NCI-H510A (cell line): Measurements from ENCODE around the gene ADAMTS17.

Source experiments
- DNase-seq: peaks from one replicate; lab custom pipeline; 2025; lab: John Stamatoyannopoulos, UW

ADAMTS17 gene

DNA sequence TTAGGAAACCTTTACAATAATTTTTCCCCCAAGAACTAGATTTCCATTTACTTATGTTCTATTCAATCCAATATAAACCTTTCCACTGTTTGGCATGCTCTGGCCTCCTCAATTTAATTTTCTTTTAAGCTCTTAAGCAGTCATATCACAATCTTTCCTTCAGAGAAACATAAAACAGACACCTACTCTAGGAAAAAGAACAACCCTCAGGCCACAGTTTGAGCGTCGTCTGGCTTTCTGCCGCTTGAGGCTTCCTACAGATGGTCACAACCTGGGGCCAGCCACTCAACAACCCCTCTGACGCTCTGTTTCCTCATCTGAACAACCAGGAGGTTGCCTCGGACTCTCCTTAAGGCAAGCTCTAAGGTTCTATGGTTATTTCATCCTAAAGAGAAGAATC, 143.3 kb downstream of the ADAMTS17 start:
- no peak for DNase-seq

DNA sequence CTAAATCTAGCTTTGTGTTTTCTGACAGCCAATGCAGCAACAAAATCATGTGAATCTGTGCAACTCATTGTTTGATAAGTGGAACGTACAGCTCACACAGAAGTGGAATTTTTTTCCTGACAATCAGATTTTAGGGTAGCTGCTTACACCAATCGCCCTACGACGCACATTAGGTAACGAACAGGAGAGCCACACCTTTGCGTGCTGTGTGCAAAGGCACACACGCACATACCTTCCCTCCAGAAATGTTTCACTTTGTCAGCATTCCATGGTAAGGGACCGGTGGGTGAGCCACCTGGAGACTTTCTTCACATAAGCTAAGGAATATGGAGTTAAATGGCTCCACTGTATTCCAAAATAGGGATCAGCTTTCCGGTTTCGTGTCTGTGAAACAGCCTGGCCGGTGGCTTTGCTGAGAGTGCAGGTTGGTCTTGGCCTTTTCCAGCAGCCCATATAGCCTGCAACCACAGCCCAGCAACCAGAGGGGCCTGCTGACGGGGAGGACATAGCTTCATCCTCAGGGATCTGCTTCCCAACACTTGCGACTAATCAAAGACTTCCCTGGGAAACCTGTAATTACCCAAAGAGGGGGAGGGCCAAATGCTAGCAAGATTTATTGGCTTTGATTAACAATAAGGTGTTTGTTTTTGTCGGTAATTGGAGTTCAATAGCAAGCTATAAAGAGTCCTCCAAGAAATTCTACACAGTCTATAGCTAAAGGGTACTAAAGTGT, 145.3 kb downstream of the ADAMTS17 start:
- DNase-seq: no peak

DNA sequence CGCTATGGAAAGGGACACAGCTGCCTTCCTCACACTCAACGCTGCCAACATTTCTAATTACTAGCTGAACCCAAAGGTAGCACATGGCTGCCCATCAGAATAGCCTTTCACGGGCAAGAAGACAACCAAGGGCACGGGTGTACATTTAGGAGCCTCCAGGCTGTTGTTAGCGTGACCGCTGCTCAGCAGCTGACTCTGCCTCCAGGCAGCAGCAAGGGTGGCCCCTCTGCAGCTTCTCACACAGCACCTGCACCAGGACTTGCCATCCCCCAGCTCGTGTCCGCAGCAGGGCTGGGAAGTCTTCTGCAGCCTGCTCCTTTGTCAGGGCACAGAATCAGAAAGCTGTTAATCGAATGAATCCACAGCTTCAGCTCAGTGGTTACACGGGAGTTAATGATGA, 146.8 kb downstream of the ADAMTS17 start:
- DNase-seq: no peak

DNA sequence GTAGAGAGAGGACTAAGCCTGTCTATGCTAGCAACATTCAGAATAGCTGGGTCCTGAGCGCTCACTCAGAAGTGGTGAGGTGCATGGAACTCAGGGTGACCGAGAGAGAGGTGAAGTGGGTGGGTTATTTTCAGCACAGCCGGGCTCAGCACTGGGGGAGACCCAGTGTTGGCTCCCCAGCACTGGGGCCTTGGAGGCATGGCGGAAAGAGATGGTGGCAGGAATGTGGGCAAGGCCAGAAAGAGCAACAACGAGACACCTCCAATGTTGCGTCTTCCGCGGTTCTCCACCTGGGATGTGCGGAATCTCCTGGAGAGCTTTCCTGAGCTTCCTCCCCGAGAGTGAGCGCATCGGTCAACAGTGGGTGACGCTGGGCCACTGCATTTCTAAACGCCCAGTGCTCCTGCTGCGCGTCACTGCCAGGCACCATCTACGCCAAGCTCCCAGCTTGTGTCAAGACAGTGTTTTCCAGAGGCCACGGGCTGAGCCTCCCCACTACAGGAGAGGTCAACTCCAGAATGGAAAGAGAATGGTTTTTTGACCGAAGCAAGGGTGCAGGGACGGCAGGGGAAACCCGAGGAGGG, 148.4 kb downstream of the ADAMTS17 start:
- DNase-seq: no peak

DNA sequence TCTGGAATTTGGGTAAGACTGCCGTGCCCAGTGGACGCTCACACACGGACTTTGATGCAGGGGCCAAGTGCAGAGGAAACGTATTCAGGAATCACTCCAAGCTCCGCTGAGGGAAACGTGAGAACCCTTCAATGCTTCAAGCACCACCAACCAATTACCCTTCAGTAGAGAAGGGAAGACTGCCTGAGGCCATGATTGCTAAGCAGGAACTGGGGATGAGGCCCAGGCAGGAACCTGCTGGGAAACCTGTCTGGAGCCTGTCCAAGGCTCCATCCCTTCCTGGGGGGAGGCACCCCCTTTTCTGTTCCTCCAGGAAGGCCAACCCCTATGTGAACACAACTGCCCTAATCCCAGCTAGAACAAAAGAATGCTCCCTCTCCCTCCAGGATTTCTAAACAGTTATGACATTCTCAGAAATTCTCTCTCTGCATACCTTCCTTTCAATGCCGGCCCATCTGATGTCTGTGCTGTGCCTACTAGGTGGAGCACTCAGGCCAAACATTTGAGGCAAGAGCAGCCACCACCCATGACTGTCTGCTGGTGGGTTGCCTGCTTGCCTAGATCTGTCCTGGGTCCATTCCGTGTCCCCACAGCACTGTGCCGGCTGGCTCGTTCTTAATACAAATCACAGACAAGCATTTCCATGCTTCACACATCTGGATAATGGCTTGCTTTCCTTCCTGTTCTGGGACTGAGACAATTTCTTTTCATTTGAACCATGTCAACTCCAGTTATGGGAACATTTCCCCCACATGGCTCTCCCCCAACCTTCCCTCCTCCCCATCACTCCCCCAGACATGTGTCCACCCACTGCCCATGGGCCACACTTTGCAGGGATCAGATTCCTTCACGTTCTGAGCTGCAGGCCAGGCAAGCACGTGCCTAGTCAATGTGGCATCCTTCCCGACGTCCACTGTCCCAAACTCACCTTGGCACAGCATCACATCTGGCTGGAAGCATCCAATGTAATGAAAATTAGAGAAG, 149.4 kb downstream of the ADAMTS17 start:
- DNase-seq: no peak

DNA sequence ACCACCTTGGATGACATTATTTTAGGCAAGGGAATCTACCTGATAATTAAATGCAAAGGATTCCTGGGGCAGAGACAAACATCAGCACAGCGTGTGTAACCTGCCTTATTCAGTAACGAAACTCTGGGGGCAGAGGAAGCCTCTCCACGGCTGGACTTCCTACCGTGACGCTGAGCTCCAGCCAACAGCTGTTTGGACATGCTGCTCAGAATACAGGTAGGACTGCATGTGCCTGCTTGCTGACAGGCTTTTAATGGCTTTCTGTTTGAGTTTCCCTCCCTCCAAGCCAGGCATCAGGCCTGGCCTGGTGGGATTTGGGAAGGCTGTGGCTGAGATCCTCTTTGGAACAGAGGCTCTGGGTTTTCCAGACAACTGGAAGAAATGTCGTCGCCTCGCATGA, 150.6 kb downstream of the ADAMTS17 start:
- DNase-seq: no peak

DNA sequence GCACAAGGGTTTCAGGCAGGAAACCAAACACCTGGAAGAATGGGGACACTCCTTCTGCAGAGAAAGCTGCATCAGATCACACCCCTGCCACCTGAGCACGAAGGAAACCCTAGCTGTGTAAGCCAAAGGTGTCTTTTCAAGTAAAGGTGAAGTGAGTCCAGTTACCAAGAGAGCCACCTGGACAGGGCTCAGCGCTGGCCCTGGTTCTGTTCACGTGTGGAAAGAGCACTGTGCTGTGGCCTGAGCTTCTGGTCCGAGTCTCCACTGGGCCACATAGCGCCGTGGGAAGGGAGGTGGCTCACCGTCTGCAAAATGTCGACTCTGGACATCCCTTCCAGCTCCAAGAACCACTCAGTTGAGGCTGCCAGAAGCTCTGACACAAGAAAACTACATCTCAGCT, 151.1 kb downstream of the ADAMTS17 start:
- no peak for DNase-seq

DNA sequence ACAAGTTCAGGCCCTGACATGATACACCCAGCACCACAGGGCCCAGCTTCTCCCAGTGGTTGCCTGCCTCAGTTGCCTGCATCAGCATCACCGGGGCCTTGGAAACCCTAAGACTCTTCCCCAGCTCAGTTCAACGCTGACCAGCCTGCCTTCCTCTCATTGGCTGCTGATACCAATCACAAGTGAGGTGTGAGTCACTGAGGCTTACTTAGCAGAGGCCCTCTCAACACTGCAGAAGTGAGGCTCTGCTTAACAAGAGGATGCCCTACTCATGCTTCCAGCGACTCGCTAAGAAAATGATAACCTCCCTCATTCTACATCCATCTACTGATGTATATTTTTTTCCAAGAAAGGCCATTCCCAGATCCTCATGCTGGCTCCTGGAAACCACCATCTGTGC, 151.9 kb downstream of the ADAMTS17 start:
- no peak for DNase-seq

DNA sequence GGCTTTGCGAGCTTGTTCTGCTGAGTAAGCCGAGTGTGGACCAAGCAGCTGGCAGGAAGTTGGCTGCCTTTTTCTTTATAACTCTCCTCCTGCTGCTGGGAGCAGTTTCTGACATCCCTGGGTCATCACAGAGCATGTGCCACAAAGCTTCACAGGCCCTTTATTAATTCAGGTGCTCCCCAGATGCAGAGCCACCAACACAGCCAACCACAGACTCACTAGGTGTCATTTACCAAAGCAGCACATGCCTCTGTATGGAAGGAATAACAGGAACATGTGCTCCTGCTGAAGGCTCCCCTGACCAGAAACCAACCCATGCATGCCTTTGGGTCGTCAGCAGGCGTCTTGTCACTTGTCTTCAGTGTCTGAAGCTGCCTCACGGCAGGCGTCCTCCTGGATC, 152.5 kb downstream of the ADAMTS17 start:
- DNase-seq: no peak

DNA sequence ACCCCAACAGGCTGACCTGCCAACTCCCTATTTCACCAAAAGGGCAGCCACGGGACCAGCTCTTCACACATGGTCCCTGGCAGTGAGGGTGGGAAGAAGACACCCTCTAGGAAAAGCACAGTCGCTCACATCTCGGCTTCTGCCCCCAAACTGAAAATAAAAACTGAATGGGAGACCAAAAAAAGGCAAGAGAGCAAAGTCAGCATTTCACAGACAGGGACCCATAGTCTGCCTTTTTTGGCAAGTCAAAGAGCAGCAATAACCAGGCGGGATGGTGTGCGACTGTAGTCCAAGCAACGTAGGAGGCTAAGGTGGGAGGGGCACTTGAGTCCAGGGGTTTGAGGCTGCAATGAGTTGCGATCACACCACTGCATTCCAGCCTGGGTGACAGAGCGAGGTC, 154.1 kb downstream of the ADAMTS17 start:
- DNase-seq: no peak

DNA sequence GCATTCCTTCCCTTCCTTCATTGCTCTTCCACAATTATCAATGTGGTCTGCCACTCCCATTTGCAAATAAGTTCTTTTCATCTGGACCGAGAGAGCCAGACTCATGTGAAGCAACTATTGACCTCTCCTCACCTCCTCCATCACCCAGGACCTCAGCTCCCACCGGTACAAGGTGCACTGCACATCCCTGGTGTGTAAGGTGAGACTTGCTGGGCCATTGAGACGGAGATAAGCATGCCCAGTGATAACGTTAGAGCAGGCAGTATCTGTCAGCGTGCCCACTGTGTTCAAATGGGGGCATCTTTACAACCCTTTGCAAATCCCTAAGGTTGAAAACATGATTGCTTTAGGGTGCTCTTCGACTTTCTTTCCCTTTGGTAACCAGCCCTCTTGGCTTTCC, 154.8 kb downstream of the ADAMTS17 start:
- no peak for DNase-seq

DNA sequence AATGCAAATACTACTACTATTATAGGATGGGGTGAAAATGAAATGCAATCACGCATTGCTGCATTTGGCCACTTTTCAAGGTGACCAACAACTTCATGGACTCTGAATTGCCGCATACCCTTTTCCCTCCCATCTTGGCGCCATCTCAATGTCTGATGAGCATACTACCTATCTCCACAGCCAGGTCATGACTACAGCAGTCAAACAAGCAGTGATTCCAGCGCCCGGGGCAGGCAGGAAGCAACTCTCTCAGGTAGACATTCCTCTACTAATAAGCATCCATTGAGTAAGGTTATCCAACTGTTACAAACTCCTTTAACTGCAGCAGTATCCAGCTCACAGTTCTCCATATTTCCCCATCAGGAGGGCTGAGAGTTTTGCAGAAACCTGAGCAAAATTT, 155.4 kb downstream of the ADAMTS17 start:
- DNase-seq: no peak

DNA sequence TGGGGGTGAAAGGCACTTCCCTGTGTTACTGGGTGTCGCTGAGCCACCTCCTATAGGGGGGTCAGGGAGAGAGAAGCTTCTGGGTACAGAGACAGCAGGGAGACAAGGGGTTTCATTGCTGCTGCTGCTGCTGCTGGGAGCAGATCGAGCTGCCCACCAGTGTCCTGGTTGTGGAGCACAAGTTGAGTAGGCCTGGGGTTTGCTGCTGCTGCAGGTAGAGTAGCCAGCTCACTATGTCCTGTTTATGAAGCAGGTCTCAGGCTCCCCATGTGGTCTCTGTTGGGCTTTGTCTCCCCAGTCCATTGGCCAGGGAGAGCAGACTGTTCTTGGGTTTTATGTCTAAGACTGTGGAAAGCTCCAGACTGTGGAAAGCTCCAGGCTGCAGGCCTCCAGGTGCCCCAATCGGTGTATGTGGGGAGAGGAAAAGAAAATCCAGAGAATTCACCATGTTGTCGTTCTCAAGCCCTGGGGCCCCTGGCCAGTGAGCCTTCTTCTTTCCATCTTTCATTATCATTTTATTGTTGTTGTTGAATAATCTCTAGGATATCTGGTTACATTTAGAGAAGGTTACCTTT, 157.8 kb downstream of the ADAMTS17 start:
- DNase-seq: no peak

DNA sequence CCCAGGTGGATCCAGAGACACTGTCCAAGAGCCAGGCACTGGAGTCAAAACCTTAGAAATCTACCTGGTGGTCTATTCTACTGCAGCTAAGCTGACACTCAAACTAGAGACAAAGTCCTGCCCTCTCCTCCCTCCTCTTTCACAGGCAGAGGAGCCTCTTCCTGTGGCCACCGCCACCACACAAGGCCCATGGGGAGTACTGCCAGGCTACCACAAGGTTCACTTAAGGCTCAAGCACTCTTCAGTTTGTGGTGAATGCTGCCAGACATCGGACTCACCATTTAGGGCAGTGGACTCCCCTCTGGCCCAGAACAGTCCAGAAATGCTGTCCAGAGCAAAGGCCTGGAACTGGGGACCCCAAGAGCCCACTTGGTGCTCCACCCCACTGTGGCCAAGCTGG, 160.9 kb downstream of the ADAMTS17 start:
- DNase-seq: no peak

DNA sequence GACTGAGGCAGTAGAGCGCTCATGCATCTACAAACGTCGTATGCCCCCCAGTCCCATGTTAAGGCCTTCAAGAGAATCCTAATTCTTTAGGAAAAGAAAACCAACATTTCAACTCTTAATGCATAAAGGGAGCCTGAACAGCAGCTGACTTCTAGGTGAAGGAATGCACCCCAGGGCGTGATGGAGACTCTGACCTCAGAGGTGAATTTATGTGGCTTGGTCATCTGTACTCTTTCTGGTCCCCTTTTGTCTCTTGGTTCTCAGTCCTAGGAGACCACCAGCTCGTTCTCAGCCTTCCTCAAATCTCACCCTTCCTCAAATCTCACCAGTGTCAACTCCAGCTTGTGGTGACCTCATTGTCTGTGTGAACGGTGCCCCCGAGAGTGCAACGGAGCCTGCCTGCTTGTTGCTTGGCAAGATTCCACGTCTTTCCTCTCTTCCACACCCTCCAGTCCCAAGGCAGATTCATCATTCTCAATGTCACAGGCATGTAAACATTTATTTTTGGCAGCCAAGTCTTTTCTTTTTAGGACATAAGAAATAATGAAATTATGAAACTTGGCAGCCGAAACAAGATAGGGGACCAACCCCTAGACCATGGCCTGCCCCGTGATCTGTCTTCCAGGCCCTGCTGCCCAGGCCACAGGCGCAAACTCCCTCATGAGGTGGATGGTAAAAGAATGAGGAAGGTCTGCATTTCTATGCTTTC, 166.2 kb downstream of the ADAMTS17 start:
- no peak for DNase-seq

DNA sequence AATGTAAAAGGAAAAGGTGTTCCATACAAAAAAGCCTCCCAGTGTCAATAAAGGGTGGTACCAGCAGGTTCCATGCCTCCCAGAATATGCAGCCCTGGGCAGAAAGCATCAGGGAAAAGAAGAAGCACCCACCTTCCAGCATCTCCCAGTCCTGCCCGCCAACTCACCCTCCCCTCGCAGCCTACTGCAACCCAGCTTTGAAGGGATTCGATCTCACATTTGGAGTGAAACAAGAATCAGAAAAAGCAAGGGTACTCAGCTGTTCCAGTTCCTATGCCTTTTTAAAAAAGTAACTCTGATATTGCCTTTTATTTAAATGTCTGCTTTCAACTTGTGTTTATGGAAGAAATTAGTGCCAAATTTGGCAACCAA, 166.9 kb downstream of the ADAMTS17 start:
- no peak for DNase-seq

DNA sequence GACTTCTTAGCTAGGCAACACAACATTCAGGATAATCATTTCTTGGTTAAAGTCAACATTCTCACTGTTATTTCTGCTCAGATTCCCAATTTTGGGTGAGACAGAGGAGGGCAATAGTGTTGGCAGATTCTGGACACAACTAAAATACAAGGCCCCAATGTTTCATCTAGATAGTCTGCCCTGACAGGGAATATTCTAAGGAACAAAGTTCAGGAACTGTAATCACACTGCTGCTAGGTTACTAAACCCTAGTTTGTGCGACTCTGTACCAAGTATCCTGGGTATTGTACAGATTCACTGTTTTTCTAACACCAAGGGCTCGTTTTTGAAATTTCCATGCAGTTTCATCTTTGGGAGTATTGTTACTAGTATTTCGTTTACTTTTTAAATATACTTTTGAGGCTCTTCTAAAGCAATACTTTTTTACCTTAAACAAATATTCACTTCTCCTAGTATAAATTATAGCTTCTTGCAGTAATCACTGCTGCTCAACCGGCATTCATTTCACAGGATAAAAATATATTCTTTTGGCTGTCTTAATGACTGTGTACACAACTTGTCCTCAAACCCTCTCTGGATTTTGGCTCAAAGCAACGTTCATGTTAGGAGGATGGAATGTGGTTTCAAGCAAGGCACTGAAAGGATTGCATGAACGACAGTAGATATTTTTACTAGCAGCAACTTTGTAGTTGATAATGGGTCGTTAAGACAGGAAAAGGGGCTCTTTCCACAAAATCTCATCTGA, 167.4 kb downstream of the ADAMTS17 start:
- no peak for DNase-seq

DNA sequence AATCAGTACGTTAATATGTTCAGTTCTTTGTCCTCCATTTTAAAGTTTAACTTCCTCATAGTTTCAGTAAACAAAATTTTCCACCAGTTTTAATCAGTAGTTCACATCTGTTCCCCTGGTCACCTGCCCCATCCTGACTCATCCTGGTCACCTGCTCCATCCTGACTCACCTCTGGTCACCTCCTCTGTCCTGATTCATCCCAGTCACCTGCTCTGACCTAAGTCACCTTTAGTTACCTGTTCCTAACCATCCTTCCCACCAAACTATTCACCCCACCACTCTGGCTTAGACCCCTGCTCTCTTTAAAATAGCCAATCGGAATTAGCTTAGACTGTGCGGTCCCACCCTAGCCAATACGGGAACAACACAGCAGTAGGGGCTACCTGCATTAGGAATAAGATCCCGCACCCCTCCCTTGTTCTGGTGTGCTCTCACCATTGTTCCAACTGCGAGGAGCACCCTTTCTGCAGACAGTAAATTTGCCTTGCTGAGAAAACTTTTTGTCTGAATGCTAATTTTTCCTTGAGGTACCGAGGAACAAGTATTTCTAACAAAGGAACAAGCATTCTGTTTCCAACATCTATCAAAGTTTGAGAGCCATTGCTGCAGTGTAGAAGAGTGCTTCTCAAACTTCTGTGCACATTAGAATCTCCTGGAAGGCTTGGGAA, 169.3 kb downstream of the ADAMTS17 start:
- DNase-seq: no peak

DNA sequence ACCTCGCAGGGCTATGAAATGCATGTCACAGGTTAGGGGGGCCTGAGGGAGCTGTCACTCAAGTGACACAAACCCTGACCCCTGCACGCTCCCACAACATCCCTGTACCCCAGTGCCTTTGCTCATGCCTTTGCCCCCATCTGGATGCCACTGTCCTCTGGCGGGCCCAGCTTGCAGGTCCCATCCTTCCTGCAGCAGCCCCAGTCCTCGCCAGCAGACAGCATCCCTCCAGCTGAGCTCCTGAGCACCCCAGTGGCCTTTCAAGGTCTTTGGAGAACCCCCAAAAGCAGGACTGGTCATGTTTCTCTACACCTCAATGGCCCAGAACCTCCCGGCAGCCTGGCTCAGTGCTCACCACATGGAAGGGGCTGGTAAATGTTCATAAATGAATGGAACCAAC, 170.4 kb downstream of the ADAMTS17 start:
- DNase-seq: no peak

DNA sequence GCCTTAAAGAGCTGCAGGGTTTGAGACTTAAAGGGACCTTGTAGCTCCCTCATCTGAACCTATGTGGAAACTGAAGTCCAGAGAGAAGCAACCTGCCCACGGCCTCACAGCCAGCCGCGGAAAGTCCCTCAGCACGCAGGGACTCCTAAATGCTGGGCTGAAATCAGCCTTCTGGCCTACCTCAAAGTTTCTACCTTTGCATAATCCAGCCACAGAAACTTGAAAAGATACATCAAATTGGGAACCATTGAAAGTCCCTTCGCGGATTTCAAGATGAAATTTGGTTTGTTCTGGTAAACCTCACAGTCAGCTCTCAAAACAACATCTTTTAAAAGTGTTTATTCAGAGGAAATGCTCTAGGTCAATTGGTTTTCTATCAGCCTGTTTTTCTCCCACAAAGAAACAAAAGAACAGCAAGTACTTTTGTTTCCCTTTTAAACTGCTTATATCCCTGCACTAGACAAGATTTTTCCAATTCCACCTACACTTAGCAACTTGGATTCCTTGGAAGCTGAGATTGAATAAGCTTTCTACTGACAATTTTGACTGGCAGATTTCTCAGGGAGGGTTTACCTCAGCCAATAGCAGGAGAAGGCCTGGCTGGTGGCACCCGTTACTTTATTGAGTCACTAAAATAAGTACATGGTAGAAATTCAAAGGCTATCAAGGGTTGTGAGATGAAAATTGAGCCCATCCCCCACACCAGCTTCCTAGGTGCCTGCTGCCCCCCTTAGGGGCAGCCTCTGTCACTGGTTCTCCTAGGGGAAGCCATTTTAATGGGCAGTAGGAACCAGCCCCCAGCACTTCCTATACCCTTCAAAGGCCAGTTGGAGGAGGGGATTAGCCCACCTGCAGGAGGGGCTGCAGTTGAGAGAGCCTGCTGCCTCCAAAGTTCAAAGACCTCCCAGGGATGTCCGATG, 171.2 kb downstream of the ADAMTS17 start:
- no peak for DNase-seq
